ENCODE measurements around the gene TSPAN33.
"Not testable (repeated sequence)": the region's sequence is repeated elsewhere in the genome, so short reads cannot be mapped to it uniquely, and the experiment has no call there.

The TSPAN33 gene, protein sequence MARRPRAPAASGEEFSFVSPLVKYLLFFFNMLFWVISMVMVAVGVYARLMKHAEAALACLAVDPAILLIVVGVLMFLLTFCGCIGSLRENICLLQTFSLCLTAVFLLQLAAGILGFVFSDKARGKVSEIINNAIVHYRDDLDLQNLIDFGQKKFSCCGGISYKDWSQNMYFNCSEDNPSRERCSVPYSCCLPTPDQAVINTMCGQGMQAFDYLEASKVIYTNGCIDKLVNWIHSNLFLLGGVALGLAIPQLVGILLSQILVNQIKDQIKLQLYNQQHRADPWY

DNA sequence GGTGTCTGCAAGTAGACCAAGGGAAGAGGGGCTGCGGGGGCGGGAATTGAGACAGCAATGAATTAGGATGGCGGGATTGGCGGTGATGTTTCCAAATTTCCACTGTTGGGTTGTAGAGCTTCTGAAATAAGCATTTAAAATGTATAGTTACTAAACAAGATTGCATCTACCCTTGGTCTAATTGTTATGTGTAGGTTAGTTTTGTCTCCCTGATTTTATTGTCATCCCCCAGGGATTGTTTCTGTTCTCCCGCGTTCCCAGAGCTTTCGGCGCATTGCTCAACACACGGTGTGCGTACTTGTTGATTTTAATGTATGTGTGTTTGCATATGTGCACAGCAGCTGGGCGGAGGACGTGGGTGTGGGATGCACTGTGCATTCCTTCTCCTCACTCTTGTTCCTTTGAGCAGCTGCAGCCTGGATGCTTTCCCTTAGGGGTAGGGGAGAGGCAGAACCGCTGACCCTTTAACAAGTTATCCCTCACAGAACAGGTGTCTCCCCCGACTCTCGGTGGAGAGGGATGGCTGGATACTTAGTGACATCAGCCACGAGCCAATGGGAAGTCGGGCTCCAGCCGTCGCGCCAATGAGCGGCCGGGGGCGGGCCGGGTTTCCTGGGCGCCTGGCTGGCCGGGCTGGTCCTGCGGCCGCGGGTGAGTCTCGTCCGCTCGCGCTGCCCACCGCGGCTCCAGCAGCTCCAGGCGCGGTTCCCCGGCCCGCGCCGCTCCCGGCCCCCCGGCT is at the start of gene TSPAN33:
TSS of gene TSPAN33 (plus strand) at position 613 of the 739 bp plus-strand sequence. CDS start 274 bp downstream, outside the sequence.
- DNase-seq (ENCODE audit: low read depth in 2 of 2) = peak; percentile 45 to 62

DNA sequence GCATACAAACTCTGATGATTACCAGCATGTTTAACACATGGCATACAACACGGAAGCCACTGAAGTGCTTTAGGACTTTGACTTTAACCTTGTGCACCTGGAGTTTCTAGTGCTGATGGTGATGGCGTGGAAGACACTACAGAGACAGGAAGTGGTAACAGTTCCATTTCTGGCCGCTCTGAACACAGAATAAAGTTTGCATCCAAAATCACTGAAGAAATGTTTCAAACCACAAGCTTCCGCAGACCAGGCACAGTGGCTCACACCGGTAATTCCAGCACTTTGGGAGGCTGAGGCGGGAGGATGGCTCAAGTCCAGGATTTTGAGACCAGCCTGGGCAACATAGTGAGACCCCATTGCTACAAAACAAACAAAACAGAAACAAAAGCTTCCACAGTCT is 49.2 kb upstream of the TSPAN33 start:
- no peak for DNase-seq (ENCODE audit: low read depth in 2 of 2)

DNA sequence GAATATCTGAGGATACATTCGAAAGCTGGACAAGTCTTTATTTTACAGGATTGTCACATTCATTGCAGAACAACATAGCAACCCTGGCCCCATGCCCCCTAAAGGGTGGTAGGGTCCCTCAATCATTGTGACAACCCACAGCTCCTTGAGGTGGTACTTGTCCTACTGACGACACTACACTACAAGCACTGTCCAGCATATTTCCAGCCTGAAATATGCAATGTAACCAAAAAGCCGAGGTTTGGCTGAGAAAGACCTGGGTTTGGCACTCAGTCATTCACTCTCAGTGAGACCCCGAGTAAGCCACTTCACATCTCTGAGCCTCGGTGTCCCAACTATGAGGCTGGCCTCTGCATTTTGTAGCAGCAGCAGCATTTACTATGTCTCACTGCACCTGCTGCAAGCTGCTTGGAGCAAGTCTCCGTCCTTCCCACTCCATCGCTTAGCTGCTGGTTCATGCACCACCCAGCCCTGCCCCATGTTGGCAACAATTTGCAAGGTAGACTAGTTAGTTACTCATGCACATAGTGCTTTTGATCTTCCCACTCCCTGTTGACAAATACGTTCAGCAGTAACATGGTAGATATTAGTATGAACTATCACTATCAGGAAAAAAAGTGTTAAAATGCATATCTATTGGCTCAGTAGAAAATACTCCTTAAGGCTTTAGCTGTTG is 46.0 kb upstream of the TSPAN33 start:
- no peak for DNase-seq (ENCODE audit: low read depth in 2 of 2)

DNA sequence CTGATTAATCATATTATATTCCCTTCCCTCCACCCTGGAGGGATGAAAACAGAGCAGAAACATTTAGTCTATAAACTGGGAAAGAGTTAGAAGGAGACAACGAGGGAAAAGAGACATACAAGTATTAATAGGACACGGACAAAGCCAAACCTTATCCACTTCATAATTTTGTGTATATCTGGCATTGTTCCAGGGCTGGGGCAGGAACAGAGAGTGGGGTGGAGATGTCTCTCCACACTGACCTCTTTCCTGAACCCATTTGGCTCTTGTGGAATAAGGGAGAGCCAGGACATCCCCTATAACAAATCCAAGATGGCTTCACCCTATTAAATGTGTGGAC is 43.7 kb upstream of the TSPAN33 start:
- no peak for DNase-seq (ENCODE audit: low read depth in 2 of 2)

DNA sequence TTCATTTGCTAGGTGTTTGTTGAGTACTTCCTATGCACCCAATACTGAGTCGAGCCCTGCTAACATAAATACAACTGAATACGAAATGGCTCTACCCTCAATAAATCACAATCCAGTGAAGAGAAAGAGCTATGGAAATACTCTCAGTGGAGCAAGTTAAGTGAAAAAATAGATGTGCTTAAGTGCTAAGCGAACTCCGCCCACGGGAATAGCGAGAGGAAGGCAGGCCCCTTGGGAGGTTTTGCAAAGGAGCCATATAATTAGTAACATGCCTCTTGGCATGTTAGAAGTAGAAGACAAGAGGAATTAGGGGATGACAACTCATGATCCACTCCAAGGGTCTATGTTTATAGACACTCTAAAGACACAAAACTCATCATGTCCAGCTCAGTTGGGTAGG is 42.8 kb upstream of the TSPAN33 start:
- no peak for DNase-seq (ENCODE audit: low read depth in 2 of 2)

DNA sequence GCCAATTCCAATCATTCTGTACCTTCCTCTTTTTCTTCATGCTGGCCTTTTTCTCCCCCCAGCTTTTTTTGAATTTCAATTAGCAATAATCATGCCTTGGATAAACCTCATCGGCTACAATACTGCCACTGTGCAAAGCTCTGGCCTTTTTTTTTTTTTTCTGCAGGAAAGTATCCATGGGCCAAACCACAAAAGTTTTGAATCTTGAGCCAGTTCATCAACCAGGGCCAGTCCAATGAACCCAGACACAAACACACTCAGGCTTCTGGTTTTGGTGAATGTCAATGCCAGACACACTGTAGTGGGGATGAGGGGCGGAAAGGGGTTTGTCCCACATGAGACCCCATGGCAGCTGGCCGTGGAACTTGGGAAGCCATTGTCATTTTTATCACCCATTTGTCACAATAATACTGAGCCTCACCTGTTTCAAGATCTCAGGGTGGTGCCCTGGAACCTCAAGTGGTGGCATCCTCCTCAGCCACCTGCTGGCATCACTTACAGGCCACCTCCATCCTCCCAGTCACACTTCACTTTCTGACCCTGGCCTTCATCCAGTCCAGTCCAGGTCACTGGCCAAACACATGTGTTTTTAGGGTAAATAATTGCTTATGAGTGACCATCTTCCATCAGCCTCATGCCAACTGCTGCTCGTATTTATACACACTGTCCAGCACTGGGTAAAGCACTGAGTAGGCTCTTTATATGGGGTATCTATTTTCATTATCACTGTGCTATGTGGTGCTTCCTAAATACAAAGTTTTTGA is 40.8 kb upstream of the TSPAN33 start:
- no peak for DNase-seq (ENCODE audit: low read depth in 2 of 2)

DNA sequence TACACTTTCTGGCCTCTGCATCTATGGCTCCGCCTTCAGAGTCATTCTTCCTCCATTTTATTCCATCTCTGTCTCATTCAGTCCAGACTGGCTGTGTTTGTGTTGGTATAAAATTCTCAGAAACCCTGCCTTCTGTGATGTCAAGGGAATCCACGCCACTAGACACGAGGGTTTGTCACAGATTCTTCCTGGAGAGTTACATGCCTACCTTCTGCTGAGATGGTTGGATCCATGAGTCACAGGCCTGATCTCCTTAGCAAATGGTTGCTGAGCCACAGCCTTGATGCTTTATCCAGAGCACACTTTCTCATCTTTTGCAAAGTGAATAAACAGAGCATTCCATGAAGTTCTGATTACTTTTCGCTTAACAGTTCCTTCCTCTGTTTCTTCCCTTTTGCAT is 35.9 kb upstream of the TSPAN33 start:
- DNase-seq (ENCODE audit: low read depth in 2 of 2) = no peak

DNA sequence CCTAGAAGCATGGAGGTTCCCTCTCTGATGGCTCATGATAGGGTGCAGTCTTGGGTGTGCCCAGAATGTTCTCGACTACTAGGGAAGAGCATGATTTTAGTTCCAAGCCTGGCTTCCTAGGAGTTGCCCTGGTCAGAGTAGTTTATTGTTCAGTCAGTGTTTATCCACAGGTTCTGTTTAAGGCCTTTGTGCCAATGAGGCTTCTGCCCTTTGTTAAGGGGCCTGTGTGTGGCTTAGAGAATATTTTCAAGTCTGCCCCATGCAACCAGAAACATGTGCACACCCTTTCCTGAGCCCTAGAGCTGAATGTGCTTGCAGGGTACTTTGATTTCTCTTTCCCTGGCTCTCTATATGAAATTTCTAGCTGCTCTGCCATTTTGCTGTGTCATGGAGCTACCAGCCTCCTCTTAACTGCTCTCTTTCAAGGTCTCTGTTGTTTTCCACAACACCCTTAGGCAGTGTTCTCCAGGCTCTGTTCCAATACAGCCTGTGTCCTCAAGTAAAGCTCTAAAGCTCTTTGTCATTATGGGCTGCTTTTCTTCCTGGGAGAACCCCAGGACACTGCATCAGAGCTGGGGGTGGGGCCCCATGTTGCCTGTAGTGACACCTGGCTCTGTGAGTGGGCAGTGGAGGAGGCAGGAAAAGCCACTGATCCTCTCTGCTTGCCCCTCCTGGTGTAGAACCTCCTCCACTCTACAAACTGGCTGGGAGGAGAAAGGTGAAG is 34.1 kb upstream of the TSPAN33 start:
- DNase-seq (ENCODE audit: low read depth in 2 of 2) = no peak

DNA sequence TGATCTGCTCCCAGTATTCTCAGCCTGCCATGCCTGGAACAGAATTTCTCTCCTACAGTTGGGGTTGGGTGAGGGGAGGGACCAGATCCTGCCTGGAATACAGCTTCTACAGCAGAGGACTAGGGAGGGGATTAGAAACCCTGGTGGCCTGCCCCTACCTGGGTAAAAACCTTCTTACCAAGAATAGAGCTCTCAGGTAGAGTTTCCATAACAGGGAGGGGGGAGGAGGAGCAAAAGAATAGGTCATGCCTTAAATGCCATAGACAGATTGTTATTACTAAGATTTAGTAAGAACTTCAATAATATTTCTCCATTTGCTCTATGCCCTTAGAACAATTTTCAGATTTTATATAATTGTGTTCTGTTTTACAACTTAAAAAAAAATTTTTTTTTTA is 33.5 kb upstream of the TSPAN33 start:
- no peak for DNase-seq (ENCODE audit: low read depth in 2 of 2)

DNA sequence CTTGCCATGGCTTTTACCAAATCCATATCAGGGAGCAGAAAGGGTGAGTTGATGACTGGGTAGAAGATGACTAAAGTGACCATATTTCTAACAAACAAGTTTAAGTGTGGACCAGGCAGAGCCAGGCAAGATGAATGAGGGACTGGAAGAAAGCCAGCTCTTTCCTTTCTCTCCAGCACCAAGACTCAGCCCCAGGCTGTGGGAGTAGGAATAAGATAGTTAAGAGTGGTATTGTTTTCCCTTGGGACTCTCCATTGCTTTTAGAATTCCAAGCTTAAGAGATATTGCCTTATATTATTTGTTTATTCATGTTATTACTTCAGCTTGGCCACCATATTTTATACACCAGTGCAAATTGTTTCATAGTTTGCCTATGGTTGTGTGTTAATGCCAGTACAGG is 28.8 kb upstream of the TSPAN33 start:
- no peak for DNase-seq (ENCODE audit: low read depth in 2 of 2)

DNA sequence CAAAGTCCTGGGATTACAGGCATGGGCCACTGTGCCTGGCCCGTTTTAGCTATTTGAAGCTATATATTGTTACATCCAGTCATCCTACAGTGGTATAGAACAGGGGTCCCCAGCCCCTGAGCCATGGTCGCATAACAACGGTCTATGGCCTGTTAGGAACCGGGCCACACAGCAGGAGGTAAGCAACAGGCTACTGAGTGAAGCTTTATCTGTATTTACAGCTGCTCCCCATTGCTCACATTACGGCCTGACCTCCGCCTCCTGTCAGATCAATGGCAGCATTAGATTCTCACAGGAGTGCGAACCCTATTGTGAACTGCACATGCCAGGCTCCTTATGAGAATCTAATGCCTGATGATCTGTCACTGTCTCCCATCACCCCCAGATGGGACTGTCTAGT is 26.3 kb upstream of the TSPAN33 start:
- DNase-seq (ENCODE audit: low read depth in 2 of 2) = no peak

DNA sequence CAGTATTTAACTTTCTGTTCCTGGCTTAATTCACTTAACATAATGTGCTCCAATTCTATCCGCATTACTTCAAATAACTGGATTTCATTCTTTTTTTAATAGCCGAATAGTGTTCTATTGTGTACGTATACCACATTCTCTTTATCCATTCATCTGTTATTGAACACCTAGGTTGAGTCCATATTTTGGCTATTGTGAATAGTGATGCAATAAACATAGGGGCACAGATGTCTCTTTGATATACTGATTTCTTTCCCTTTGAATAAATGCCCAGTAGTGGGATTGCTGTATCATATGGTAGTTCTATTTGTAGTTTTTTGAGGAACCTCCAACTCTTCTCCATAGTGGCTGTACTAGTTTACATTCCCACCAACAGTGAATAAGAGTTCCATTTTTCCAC is 25.5 kb upstream of the TSPAN33 start:
- no peak for DNase-seq (ENCODE audit: low read depth in 2 of 2)

DNA sequence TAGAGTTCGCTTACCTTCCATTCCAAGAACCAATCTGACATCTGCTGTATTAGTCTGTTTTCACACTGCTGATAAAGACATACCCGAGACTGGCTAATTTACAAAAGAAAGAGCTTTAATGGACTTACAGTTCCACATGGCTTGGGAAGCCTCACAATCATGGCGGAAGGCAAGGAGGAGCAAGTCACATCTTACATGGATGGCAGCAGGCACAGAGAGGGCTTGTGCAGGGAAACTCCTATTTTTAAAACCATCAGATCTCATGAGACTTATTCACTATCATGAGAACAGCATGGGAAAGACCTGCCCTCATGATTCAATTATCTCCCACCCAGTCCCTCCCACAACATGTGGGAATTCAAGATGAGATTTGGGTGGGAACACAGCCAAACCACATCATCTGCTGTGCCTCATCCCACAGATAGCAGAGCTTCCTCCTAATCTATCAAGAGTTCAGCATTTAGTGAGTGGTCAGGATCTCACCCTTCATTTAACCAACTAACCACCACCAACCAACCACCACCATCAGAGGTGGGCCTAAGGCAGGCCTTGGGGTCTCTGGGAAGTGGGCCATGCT is 22.9 kb upstream of the TSPAN33 start:
- not testable (repeated sequence) for DNase-seq (ENCODE audit: low read depth in 2 of 2)

DNA sequence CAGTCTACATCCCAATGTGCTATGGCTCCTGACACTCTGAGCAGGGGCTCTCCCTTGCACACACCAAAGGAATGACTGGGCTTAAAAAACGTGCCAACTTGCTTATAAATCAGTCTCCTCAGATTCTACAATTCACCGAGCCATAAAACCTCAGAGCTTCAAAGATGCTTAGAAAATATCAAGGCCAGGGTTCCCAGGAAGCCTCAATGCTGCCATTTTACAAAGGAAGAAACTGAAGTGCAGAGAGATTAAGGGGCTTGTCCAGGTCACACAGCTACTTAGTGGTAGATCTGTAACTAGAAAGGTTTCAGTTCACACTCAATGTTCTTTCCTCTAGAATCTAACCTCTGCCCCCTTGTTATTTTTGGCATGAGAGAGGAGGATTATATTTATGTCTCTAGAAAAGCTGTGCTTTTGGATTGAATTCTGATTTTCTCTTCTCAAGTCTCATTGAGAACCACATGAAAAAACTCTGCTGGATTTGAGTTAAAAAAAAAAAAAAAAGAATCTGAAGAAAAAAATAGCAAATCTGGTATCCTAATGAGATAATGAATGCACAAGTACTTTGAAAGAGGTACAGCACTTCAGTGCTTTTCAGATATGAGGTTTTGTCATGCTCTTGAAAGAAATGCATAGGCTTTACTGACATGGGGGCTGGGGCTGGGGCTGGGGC is 22.3 kb upstream of the TSPAN33 start:
- DNase-seq (ENCODE audit: low read depth in 2 of 2) = no peak

DNA sequence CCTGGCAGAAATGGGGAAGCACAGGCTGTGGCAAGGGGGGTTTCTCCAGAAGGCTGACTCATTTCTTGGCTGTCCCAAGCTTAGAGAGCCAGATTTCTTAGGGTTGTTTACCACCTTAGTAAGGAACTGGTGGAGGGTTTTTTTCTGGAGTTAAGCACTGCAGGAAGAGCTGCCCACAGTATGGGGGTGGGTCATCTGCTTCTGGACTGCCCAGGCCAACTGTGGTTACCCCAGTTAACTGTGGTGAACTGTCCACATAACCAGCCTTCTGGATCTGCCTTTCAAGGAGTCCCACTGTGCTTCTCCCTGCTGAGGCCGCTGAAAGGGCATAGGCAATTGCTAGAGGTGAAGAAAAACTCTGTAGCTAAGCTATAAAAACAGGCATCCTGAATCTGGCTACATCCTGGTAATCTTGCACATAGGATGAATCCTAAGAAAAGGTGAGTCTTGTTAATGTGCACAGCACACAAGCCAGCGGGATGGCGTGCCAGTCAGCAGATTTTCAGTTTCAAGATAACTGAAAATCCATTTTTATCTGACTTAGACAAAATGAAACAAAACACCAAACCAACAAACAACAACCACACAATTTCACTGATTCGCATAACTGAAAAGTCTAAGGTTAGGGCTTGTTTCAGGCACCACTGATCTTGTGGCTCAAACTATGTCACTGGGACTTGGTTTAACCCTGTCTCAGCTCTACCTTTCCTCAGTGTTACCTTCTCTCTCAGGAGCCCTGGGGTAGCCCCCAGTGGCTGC is 21.6 kb upstream of the TSPAN33 start:
- no peak for DNase-seq (ENCODE audit: low read depth in 2 of 2)

DNA sequence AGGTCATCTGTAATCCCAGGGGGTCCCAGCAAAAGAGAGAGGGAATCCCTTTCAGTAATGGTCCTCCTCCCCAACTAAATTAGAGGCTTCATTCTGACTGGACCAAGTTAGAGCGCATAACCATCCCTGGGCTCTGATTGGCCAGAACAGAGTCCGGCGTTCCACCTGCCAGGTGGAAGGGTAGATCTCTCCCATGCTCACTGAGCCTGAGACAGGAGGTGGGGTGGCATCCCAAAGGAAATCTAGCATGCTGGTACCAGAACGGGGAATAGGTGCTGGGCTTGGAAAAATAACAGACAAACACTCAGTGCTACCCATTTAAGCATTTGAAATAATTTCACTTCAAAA is 21.0 kb upstream of the TSPAN33 start:
- DNase-seq (ENCODE audit: low read depth in 2 of 2) = no peak

DNA sequence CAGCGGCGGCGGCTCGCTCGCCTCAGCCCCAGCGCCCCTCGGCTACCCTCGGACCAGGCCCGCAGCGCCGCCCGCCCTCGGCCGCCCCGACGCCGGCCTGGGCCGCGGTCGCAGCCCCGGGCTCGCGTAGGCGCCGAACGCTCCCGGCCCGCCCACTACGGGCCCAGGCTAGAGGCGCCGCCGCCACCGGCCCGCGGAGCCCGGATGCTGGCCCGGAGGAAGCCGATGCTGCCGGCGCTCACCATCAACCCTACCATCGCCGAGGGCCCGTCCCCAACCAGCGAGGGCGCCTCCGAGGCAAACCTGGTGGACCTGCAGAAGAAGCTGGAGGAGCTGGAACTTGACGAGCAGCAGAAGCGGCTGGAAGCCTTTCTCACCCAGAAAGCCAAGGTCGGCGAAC is 18.2 kb upstream of the TSPAN33 start:
- DNase-seq (ENCODE audit: low read depth in 2 of 2) = no peak

DNA sequence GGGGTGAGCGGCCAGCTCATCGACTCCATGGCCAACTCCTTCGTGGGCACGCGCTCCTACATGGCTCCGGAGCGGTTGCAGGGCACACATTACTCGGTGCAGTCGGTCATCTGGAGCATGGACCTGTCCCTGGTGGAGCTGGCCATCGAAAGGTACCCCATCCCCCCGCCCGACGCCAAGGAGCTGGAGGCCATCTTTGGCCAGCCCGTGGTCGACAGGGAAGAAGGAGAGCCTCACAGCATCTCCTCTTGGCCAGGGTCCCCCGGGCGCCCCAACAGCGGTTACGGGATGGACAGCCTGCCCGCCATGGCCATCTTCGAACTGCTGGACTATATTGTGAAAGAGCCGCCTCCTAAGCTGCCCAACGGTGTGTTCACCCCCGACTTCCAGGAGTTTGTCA is 17.4 kb upstream of the TSPAN33 start:
- DNase-seq (ENCODE audit: low read depth in 2 of 2) = no peak

DNA sequence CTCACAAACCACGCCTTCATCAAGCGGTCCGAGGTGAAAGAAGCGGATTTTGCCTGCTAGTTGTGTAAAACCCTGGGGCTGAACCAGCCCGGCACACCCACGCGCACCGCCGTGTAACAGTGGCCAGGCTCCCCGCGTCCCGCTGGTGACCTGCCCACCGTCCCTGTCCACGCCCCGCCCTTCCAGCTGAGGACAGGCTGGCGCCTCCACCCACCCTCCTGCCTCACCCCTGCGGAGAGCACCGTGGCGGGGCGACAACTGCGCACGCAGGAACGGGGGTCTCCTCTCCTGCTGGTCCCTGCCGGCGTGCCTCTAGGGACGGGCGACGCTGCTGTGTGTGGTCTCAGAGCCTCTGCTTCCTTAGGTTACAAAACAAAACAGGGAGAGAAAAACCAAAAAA is 16.9 kb upstream of the TSPAN33 start:
- no peak for DNase-seq (ENCODE audit: low read depth in 2 of 2)

DNA sequence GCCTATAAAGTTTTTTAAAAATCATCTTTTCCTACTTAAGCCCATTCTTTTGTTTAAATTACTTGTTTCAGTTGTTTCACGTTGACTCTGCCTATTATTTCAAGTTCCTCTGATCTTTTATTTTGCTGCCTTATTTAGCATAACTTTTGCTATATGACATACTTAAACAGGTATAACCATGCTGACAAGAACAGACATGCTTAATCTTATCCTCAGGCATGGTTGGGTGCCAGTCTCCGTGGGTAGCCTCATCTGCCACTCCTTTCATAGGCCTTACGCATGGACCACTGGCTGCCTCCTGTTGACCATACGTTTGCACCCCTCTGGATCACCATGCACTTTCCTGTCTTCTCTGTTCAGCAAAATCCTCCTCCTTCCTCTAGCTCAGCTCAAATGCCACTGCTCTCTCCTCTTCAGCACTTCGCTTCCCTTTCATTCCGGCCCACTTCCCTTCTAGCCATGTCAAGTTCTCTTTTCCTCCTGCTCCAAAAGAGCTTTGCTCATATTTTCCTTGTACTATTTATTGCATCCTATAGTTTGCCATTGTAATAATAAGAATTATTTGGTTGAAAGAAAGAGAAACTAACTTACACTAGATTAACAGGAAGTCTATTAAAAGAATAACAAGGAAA is 10.0 kb upstream of the TSPAN33 start:
- DNase-seq (ENCODE audit: low read depth in 2 of 2) = no peak
